ENCODE data around the gene OBSL1.

- TF ChIP-seq EZH2 (IDR thresholded peaks at IDR 0.05; ENCODE audit: borderline replicate concordance, low read depth, low read length, poor library complexity, severe bottlenecking), result no peak
- no peak for TF ChIP-seq CTCF (conservative IDR thresholded peaks at IDR 0.05; ENCODE audit: low read depth, low read length)
Observed at GRCh38 chr2:219544567-219544966, 26.8 kb downstream of the OBSL1 start.
